ENCODE results near the gene REXO1.

REXO1 gene

DNA sequence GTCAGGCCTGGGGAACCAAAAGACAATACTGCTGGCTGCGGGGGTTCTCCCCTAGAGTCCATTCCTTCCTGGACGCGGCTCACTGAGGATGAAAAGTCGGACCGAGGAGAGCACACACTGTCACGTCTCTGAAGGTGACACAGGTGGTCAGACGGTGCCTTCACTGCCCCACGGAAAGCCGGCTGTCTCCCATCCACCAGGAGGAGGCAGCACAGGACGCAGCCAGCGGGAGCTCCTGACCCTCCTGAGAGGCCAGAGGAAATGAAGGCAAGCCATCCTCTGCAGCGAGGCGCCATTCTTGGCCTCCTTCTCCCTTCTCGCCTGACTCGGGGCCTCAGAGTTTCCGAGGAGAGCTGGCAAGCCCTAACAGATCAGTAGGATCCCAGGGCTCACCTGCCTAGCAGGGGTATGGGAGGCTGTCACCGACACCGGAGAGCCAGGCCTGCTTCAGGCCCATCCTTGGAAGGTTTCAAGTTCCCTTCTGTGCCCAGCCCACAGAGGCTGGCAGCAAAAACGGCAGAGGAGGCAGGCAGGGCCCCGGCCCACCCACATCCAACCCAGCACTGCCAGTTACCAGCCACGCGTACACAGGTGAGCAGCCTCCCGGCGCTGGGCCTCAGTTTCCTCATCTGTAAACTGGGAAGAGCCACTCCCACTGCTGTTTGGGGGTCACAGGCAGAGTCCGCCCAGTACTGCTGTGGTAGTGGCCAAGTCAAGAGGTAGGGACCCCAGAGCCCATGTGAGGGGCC lies 4.5 kb downstream of the REXO1 start:
- peak overlapping the region; percentile 56 for H3K27ac Mint-ChIP-seq
- H3K36me3 Mint-ChIP-seq (ENCODE audit: low read depth): peaks cover 82% of the 10 kb centered on the region
- no peak overlapping the region for H3K4me3 Mint-ChIP-seq
- H3K27me3 Mint-ChIP-seq: no peaks in the 10 kb centered on the region
- peaks cover 84% of the 10 kb centered on the region for H3K4me1 Mint-ChIP-seq (ENCODE audit: low read depth)
- intact Hi-C loops (cut with micrococcal nuclease): no loop called here
- H3K9me3 Mint-ChIP-seq: no peaks in the 10 kb centered on the region

- Mint-ChIP-seq H3K9me3 (no peaks in the 10 kb centered on the region), H3K4me1 (ENCODE audit: low read depth) (peaks cover 84% of the 10 kb centered on the region), H3K4me3 (no peak overlapping the region), H3K27me3 (no peaks in the 10 kb centered on the region), H3K36me3 (ENCODE audit: low read depth) (peaks cover 83% of the 10 kb centered on the region), H3K27ac (no peak overlapping the region)
- intact Hi-C loops (cut with micrococcal nuclease): no loop called here
Observed at GRCh38 chr19:1843116-1843515, 5.2 kb downstream of the REXO1 start.

DNA sequence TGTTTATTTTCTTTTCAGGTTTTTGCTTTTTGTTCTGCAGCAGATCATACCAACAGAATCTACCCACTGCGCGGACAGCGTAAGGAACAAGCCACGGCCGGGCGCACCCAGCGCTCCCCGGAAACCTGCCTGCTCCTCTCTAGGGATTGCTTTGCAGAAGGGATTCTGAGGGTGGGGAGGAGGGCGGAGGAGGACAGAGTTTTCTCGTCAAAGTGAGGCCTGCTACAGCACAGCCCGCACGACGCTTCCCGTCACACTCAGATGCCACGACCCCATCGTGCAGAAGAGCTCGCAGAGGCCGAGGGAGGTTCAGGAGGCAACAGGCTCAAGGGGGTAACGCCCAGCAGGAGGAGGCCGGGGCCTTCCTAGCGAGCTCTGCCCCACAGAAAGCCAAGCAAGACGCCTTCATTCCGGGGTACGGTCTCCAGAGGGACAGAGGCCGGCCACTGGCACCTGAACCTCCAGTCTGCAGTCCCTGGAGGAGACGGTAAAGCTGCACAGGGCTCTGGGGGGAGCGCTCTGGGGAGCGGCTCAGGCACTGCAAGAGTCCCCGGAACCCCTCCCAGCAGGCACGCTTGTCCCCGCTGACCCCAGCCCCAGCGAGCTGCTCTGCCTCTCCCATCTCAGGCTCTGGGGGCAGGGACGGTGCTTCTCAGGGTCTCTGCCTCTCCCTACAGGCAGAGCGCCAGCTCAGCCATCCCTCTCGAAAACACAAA lies 6.9 kb downstream of the REXO1 start:
- Mint-ChIP-seq H3K27ac (peak overlapping the region; percentile 68), H3K9me3 (no peaks in the 10 kb centered on the region), H3K4me1 (ENCODE audit: low read depth) (peaks cover 83% of the 10 kb centered on the region), H3K36me3 (ENCODE audit: low read depth) (peaks cover 83% of the 10 kb centered on the region), H3K27me3 (no peaks in the 10 kb centered on the region), H3K4me3 (peak overlapping the region; percentile 44)
- intact Hi-C loops (cut with micrococcal nuclease): no loop called here

GRCh38 chr19:1840541-1841115 lies 7.7 kb downstream of the REXO1 start:
- peak overlapping the region; percentile 44 for H3K4me3 Mint-ChIP-seq
- H3K36me3 Mint-ChIP-seq (ENCODE audit: low read depth): peaks cover 82% of the 10 kb centered on the region
- H3K27ac Mint-ChIP-seq: peak overlapping the region; percentile 68
- H3K9me3 Mint-ChIP-seq: no peaks in the 10 kb centered on the region
- intact Hi-C loops (cut with micrococcal nuclease): no loop called here
- H3K4me1 Mint-ChIP-seq (ENCODE audit: low read depth): peaks cover 83% of the 10 kb centered on the region
- no peaks in the 10 kb centered on the region for H3K27me3 Mint-ChIP-seq

DNA sequence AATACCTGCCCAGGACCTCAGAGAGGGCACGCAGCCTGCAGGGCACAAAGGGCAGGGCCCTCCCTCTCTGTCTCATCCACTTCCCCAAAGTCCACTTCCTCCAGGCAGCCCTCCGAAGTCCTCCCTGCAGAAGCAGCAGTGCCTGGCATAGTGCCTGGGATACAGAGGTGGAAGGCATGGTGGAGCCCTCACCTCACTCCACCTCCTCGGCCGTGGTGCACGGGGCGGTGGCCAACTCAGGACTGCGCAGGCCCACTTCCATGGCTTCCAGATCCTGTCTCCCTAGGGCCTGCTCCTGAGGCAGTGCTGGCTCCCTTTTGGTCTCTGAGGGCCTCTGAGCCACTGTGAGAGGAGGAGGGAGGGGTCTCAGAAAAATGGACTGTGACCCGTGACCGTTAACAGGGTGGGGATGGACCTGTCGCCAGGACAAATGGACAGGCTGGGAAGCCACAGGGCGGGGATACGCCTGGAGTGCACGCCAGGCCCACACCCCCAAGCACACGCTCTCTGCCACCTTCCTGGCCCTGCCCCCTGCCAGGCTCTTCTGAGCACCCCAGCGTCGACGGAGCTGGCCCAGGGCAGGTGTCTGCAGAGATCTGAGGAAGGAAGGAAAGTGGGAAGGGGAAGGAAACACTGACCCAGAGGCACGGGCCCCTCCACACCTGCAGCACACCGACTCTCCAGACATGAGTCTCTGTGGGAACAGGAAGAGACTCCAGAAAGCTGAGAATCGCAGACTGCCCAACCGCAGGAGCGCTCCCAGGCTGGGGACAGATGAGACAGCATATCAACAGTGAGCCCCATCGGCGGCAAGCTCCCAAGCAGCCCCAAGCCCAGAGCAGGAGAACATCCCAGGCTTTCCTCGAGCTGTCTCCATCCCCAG lies 8.4 kb downstream of the REXO1 start:
- Mint-ChIP-seq H3K4me3 (peak overlapping the region; percentile 44), H3K9me3 (no peaks in the 10 kb centered on the region), H3K27ac (peak overlapping the region; percentile 68), H3K4me1 (ENCODE audit: low read depth) (peaks cover 76% of the 10 kb centered on the region), H3K27me3 (no peaks in the 10 kb centered on the region), H3K36me3 (ENCODE audit: low read depth) (peaks cover 78% of the 10 kb centered on the region)
- intact Hi-C loops (cut with micrococcal nuclease): no loop called here

- Mint-ChIP-seq H3K36me3 (ENCODE audit: low read depth) (peaks cover 80% of the 10 kb centered on the region), H3K4me1 (ENCODE audit: low read depth) (peaks cover 56% of the 10 kb centered on the region), H3K9me3 (no peaks in the 10 kb centered on the region), H3K4me3 (no peak overlapping the region), H3K27ac (no peak overlapping the region), H3K27me3 (no peaks in the 10 kb centered on the region)
- intact Hi-C loops (cut with micrococcal nuclease): no loop called here
Observed at GRCh38 chr19:1837625-1838105, 10.6 kb downstream of the REXO1 start.

GRCh38 chr19:1837222-1837565 lies 11.1 kb downstream of the REXO1 start:
- intact Hi-C loops (cut with micrococcal nuclease): no loop called here
- peaks cover 51% of the 10 kb centered on the region for H3K4me1 Mint-ChIP-seq (ENCODE audit: low read depth)
- H3K27me3 Mint-ChIP-seq: no peaks in the 10 kb centered on the region
- H3K27ac Mint-ChIP-seq: no peak overlapping the region
- no peak overlapping the region for H3K4me3 Mint-ChIP-seq
- no peaks in the 10 kb centered on the region for H3K9me3 Mint-ChIP-seq
- H3K36me3 Mint-ChIP-seq (ENCODE audit: low read depth): peaks cover 80% of the 10 kb centered on the region

DNA sequence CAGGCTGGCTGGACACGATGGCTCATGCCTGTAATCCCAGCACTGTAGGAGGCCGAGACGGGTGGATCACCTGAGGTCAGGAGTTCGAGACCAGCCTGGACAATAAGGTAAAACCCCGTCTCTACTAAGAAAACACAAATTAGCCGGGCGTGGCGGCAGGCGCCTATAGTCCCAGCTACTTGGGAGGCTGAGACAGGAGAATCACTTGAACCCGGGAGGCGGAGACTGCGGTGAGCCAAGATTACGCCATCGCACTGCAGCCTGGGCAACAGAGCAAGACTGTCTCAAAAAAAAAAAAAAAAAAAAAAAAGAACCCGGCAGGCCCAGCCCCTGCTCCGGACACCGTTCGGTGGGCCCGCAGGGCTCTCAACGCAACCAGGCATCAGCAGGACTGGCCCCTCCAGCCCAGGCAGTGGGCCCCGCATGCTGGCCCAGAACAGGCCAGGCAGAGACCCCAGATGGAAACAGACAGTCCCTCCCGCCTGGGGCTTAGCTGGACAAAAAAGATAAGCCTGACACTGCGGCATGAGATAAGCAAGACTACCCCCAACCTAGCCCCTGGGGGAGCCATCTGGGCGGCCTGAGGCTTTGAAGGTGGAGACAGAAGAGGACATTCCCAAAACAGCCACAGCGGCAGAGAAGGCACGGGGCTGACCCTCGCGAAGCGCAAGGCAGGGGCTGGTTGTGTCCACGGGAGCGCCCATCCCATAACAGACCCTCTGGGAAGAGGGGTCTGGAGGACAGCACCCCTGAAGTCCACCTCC lies 11.6 kb downstream of the REXO1 start:
- H3K9me3 Mint-ChIP-seq: no peaks in the 10 kb centered on the region
- H3K4me3 Mint-ChIP-seq: no peak overlapping the region
- no peaks in the 10 kb centered on the region for H3K27me3 Mint-ChIP-seq
- peaks cover 46% of the 10 kb centered on the region for H3K4me1 Mint-ChIP-seq (ENCODE audit: low read depth)
- H3K27ac Mint-ChIP-seq: no peak overlapping the region
- H3K36me3 Mint-ChIP-seq (ENCODE audit: low read depth): peaks cover 80% of the 10 kb centered on the region
- intact Hi-C loops (cut with micrococcal nuclease): no loop called here

GRCh38 chr19:1833540-1833939 lies 14.7 kb downstream of the REXO1 start:
- no peak overlapping the region for H3K27ac Mint-ChIP-seq
- H3K27me3 Mint-ChIP-seq: no peaks in the 10 kb centered on the region
- intact Hi-C loops (cut with micrococcal nuclease): no loop called here
- H3K36me3 Mint-ChIP-seq (ENCODE audit: low read depth): peaks cover 92% of the 10 kb centered on the region
- H3K4me1 Mint-ChIP-seq (ENCODE audit: low read depth): peaks cover 29% of the 10 kb centered on the region
- H3K9me3 Mint-ChIP-seq: no peaks in the 10 kb centered on the region
- no peak overlapping the region for H3K4me3 Mint-ChIP-seq

GRCh38 chr19:1832046-1832663 lies 16.1 kb downstream of the REXO1 start:
- intact Hi-C loops (cut with micrococcal nuclease): no loop called here
- no peaks in the 10 kb centered on the region for H3K9me3 Mint-ChIP-seq
- H3K27me3 Mint-ChIP-seq: no peaks in the 10 kb centered on the region
- peaks cover 21% of the 10 kb centered on the region for H3K4me1 Mint-ChIP-seq (ENCODE audit: low read depth)
- no peak overlapping the region for H3K27ac Mint-ChIP-seq
- peaks cover 94% of the 10 kb centered on the region for H3K36me3 Mint-ChIP-seq (ENCODE audit: low read depth)
- no peak overlapping the region for H3K4me3 Mint-ChIP-seq

GRCh38 chr19:1830978-1831377 lies 17.3 kb downstream of the REXO1 start:
- Mint-ChIP-seq H3K27me3 (no peaks in the 10 kb centered on the region), H3K4me3 (no peak overlapping the region), H3K4me1 (ENCODE audit: low read depth) (peaks cover 18% of the 10 kb centered on the region), H3K36me3 (ENCODE audit: low read depth) (peaks cover 96% of the 10 kb centered on the region), H3K27ac (no peak overlapping the region), H3K9me3 (no peaks in the 10 kb centered on the region)
- intact Hi-C loops (cut with micrococcal nuclease): no loop called here

DNA sequence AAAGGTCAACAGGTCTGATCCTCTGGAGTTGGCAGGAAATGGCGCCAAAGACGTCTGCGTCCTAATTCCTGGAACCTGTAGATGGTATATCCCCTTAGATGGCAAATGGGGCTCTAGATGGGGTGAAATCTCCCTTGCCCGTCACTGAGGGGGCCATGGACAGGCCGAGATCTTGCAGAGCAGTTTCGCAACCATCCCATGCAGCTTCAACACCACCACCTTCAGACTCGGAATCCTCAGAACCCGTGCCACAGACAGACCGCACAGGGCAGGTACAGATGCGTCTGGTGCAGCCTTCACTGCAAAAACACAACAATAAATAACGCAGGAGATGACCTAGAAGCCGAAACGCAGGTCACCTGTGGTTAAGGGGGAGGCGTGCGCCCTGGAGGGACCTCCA lies 17.7 kb downstream of the REXO1 start:
- no peaks in the 10 kb centered on the region for H3K9me3 Mint-ChIP-seq
- no peaks in the 10 kb centered on the region for H3K27me3 Mint-ChIP-seq
- H3K27ac Mint-ChIP-seq: no peak overlapping the region
- peaks cover 97% of the 10 kb centered on the region for H3K36me3 Mint-ChIP-seq (ENCODE audit: low read depth)
- peaks cover 17% of the 10 kb centered on the region for H3K4me1 Mint-ChIP-seq (ENCODE audit: low read depth)
- intact Hi-C loops (cut with micrococcal nuclease): no loop called here
- H3K4me3 Mint-ChIP-seq: no peak overlapping the region

- peaks cover 17% of the 10 kb centered on the region for H3K4me1 Mint-ChIP-seq (ENCODE audit: low read depth)
- H3K27me3 Mint-ChIP-seq: no peaks in the 10 kb centered on the region
- no peak overlapping the region for H3K27ac Mint-ChIP-seq
- intact Hi-C loops (cut with micrococcal nuclease): loop anchor here (5.0 kb wide), 1 partner anchor 43 kb away; no protein-coding TSS in a partner anchor
- peaks cover 100% of the 10 kb centered on the region for H3K36me3 Mint-ChIP-seq (ENCODE audit: low read depth)
- no peaks in the 10 kb centered on the region for H3K9me3 Mint-ChIP-seq
- no peak overlapping the region for H3K4me3 Mint-ChIP-seq
Observed at GRCh38 chr19:1829958-1830357, 18.3 kb downstream of the REXO1 start.

Data from dendritic cell treated with granulocyte-macrophage colony-stimulating factor and Interleukin-4, amounts not matched to agents 40 ng/mL and 50 ng/mL, for 4 days (primary cell).